ENCODE data around the gene ST3GAL3.
"Not testable (repeated sequence)": the region's sequence is repeated elsewhere in the genome, so short reads cannot be mapped to it uniquely, and the experiment has no call there.

The ST3GAL3 gene

GRCh38 chr1:43828574-43828973, 121.2 kb downstream of the ST3GAL3 start:
- no peak for DNase-seq

GRCh38 chr1:43830802-43831201, 123.5 kb downstream of the ST3GAL3 start:
- DNase-seq = no peak

GRCh38 chr1:43831851-43832250, 124.5 kb downstream of the ST3GAL3 start:
- DNase-seq = no peak

- no peak for DNase-seq
Observed at GRCh38 chr1:43832255-43832654, 124.9 kb downstream of the ST3GAL3 start.

GRCh38 chr1:43832998-43833397, 125.7 kb downstream of the ST3GAL3 start:
- DNase-seq = no peak

GRCh38 chr1:43833902-43834279, 126.6 kb downstream of the ST3GAL3 start:
- not testable (repeated sequence) for DNase-seq

- DNase-seq = no peak
Observed at GRCh38 chr1:43834280-43835081, 127.1 kb downstream of the ST3GAL3 start.

- DNase-seq = no peak
Observed at GRCh38 chr1:43835082-43836021, 128.0 kb downstream of the ST3GAL3 start.

GRCh38 chr1:43836267-43836951, 129.1 kb downstream of the ST3GAL3 start:
- DNase-seq = no peak

GRCh38 chr1:43839056-43839455, 131.7 kb downstream of the ST3GAL3 start:
- no peak for DNase-seq

GRCh38 chr1:43841321-43842174, 134.2 kb downstream of the ST3GAL3 start:
- DNase-seq = no peak

GRCh38 chr1:43842175-43842498, 134.8 kb downstream of the ST3GAL3 start:
- no peak for DNase-seq

GRCh38 chr1:43843684-43844083, 136.3 kb downstream of the ST3GAL3 start:
- DNase-seq = no peak

GRCh38 chr1:43844114-43844513, 136.8 kb downstream of the ST3GAL3 start:
- DNase-seq = no peak

GRCh38 chr1:43847290-43847689, 140.0 kb downstream of the ST3GAL3 start:
- DNase-seq = no peak

GRCh38 chr1:43847882-43848281, 140.5 kb downstream of the ST3GAL3 start:
- no peak for DNase-seq

GRCh38 chr1:43849670-43850069, 142.3 kb downstream of the ST3GAL3 start:
- DNase-seq = no peak

- no peak for DNase-seq
Observed at GRCh38 chr1:43850591-43851233, 143.4 kb downstream of the ST3GAL3 start.

GRCh38 chr1:43851561-43852338, 144.4 kb downstream of the ST3GAL3 start:
- DNase-seq = no peak

GRCh38 chr1:43853161-43853921, 146.0 kb downstream of the ST3GAL3 start:
- DNase-seq = no peak

All from cortex of kidney (tissue), 1 donor.